NOMO-1 (cell line): ENCODE measurements around the gene EDAR.

Experiments used
- DNase-seq, 2 experiments: peaks; one replicate each; lab custom pipeline; 2025; ENCODE audit not compliant: unreplicated experiment in 2 of 2; lab: John Stamatoyannopoulos, UW

The EDAR gene

GRCh38 chr2:108926561-108927380 is 62.2 kb downstream of the EDAR start:
- DNase-seq: no peak

DNA sequence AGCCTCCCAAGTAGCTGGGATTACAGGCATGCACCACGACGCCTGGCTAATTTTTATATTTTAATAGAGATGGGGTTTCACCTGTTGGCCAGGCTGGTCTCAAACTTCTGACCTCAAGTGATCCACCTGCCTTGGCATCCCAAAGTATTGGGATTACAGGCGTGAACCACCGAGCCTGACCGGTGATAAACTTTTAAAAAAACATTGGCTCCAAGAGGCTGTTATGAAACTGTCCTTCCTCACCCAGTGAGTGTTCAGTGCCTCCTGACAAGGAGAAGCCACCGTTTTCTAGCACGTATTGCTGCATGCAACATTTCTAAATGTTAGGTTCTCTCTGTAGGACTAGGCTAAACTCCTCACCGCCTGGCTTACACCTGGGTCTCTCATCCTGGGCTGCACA is 63.3 kb downstream of the EDAR start:
- no peak for DNase-seq

- no peak for DNase-seq
These were observed 63.7 kb downstream of the EDAR start for GRCh38 chr2:108925286-108925685.

- DNase-seq: no peak
These were observed 64.3 kb downstream of the EDAR start for GRCh38 chr2:108924580-108925251.

DNA sequence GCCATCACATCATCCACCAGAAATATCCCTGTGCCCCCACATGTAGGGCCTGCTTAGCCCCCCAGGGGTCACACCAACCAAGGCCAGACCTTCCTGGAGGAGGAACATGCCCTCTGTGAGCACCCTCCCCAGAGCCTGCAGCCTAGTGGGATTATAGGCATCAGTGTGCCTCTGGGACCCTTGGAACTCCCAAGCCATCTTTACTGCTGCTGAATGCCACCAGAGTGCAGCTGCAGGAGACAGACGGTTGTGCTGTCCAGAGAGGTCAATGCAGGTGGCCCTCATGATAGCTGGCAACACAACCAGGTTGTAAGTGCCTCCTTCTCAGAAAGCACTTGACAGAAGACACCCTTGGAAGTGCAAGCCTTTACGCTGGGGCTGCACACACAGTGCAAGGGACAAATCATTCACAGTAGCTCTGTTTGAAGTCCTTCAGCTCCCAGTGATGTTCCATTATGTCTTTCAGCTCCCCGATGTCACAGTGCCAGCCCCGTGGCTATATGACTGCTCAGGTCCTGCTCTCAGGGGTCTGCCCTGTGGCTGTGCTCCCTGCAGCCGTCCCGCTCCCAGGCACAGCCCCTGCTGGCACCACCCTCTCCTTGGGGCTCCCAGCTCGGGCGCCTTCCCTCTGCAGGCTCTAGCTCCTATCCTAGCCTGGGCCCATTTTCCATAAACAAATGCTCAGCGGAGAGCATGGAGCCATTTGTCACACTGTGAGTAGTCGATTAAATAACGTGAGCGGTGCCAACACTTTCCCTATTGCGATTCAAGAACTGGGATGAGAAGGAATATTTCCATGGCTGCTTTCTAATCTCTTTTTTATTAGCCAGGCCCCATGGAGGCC is 65.1 kb downstream of the EDAR start:
- no peak for DNase-seq

DNA sequence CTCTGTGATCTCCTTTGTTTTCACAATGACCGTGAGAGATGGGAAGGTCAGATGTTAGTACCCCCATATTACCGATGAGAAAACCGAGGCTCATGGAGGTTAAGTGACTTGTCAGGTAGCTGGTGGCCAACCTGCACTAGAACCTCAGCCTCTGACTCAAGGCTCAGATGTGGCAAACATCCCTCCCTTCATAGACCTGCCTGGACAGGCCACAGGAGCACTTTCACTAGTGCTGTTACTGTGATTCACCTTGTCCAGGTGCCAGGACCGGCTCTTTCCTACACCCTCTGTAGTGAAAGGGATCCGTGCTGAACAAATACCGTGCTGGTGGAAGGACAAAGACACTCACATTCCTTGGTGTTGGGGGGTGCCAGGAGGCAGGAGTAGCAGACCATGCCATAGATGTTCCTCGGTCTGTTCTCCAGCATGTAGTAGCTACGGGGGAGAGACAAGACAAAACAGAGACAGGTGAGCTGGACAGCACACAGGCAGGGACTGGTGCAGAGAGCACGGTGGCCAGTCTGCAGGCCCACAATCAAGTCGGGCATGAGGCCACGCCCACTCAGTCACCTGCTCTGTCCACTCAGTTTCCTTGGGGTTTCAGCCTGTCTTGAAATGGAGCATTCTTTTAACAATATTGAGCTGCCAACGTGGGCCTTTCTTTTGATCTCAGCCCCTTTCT is 65.9 kb downstream of the EDAR start:
- DNase-seq: no peak

- DNase-seq: no peak
These were observed 66.7 kb downstream of the EDAR start for GRCh38 chr2:108922141-108922915.

GRCh38 chr2:108921096-108922030 is 67.7 kb downstream of the EDAR start:
- DNase-seq: no peak

- no peak for DNase-seq
These were observed 68.3 kb downstream of the EDAR start for GRCh38 chr2:108920686-108921085.

DNA sequence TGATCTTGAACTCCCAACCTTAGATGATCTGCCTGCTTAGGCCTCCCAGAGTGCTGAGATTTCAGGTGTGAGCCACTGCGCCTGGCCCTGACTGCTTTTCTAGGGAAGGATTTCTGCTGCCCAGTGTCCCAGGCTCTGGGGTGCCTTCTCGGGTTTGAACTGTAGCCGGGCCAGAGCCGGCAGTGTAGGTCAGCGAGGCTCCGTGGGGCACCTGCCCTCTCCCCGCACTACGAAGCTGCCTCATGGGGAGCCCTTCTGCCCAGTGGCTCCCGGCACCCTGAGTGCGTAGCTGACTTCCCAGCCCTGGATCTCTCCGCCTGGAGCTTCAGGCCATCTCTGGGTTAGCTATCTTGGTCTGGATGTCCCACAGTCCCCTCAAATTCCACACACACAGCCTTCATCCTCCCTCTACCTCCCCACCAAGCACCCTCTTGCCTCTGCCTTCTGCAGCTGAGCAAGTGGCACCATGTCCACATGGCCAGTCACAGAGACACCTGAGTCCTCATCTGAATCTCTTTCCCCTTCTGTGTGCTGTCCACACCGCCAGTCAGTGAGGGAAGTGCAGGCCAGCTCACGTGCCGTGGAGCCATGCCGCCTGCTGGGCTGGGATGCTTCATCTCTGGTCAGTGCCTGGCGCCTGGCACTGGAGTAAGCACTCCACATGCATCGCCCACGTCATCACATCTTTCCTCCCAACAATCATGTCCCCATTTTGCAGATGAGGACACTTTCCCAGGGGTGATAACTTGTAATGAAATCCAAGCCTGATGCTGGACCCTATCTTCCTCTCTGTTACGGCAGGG is 69.2 kb downstream of the EDAR start:
- DNase-seq: no peak

- DNase-seq: no peak
These were observed 70.1 kb downstream of the EDAR start for GRCh38 chr2:108918941-108919341.

DNA sequence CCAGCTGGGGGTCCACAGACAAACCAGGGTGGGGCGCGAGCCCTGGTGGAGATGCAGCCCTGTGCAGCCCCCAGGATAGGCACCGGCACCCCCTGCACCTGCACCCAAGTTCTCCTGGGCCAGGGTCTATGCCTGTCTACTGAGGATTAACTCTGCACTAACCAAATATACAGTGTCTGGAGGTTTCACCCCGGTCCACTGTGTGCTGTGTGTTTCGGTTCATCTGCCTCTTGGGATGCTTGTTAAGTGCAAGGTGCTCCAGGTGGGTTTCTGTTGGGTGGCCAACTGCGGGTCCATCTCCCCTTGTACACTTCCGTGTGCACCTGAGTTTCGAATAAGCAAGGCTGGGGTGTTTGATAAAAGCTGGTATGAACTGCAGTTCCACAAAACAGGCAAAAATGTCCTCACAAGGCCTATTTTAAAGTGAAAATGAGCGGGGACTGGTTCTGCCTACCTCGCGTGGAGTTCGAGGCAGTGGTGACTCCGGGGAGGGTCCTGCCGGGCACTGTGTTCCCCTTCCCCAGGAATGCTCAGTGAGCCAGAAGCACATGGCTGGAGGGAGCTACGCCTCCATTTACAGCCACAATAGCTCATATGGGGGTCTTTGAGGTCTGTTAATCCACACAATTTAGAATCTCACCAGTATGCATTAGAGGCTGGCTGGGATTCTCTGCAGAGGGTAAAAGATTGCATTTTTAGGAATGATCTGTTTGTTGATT is 70.7 kb downstream of the EDAR start:
- no peak for DNase-seq

DNA sequence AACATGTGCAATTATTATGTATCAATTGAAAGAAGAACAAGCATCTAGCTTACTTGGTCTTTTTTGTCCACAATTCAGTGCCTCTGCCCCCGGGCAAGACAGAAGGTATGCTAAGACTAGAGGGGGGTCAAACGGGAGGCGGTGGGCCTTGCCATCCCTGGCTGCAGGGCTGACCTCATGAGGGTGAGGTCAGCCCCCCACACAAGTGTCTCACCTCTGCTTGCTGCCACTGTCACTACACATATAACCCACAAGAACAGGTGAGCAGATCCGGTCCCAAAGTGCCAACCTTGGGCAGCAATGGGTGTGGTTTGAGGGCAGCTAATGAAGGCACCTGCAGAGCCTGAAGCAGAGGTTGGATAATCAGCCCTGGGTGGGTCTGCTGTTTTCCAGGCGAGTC is 71.5 kb downstream of the EDAR start:
- DNase-seq: no peak

GRCh38 chr2:108916796-108917421 is 72.1 kb downstream of the EDAR start:
- no peak for DNase-seq

DNA sequence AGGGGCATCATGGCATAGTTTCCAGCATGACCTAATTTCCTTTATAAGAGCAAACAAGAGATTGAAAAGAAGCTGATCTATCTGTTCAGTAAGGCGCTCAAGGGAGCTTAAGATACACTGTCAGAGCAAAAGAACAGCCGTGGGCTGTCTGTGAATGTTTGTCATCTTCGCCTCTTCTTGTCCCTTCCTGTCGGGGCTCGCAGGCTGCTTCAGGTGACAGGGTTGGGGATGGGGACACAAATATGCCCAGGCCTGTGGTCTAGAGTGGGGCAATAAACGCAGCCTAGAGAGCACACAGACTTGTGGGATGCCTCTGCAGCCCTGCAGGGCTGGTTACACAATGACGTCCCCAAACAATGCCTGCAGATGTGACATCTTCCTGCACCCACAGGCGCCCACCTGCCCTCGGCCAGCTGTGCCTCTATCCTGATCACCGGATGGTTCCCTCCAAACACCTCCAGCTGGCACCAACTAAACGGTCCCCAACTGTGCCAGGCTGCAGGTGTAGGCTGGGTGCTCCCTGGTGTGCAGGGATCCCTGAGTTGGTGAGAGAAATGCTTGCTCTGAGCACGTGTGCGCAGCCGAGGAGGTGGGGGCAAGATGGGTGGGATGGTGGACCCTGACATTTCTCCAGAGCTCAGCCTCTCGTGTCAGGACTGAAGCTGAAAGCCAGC is 72.8 kb downstream of the EDAR start:
- no peak for DNase-seq

GRCh38 chr2:108912629-108912902 is 76.5 kb downstream of the EDAR start:
- no peak for DNase-seq
